LNCaP clone FGC (cell line): ENCODE results near the gene MED23.
A peak's percentile ranks its signal among the peaks of the same experiment; 100 is the strongest.

Source experiments
- DNase-seq: peaks from one replicate; pipeline ENCODE4 v3.0.0-alpha.2; 2011; ENCODE audit warnings: low read depth
- H3K4me3 ChIP-seq: 2 replicates; pipeline ENCODE4 v1.5.1; 2011; ENCODE audit warnings: mild to moderate bottlenecking, low read depth, low read length, control low read depth
- TF ChIP-seq, protein P1 (sequence below): IDR thresholded peaks from 2 replicates; pipeline ENCODE4 v1.5.1; 2012; ENCODE audit warnings: mild to moderate bottlenecking; ENCODE audit not compliant: control insufficient read depth, insufficient read depth; ENCODE audit errors: extremely low read depth

Gene MED23

DNA sequence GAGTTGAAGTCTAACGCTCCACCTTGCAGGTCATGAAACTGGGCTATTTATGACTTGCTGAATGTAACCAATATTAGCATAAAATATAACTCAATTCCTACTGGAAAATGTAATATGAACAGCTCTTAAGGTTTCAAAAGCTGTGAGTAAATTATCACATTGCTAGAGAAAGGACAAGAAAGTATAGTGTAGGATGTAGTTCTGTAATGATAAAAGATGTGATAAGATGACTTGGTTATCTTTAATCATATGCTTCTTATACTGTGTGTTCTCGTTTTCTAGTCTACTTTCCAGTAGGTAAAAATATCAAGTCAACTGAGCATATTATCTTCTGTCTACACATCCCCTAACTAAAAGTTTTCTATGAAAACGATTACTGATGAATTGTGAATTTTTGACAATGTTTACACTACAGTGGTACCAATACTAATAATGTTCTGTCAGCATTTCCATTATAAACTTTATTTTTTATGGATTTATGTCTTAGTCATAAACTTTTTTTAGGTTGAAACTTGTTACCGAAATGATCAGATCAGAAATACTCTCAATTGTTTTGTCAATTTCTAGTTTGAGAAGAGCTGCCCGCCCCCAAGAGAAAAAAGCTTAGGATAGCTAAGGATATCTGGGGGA lies 14.6 kb downstream of the MED23 start:
- no peak for DNase-seq
- TF ChIP-seq, protein P1, sequence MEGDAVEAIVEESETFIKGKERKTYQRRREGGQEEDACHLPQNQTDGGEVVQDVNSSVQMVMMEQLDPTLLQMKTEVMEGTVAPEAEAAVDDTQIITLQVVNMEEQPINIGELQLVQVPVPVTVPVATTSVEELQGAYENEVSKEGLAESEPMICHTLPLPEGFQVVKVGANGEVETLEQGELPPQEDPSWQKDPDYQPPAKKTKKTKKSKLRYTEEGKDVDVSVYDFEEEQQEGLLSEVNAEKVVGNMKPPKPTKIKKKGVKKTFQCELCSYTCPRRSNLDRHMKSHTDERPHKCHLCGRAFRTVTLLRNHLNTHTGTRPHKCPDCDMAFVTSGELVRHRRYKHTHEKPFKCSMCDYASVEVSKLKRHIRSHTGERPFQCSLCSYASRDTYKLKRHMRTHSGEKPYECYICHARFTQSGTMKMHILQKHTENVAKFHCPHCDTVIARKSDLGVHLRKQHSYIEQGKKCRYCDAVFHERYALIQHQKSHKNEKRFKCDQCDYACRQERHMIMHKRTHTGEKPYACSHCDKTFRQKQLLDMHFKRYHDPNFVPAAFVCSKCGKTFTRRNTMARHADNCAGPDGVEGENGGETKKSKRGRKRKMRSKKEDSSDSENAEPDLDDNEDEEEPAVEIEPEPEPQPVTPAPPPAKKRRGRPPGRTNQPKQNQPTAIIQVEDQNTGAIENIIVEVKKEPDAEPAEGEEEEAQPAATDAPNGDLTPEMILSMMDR: no peak
- H3K4me3 ChIP-seq: no peak overlapping the region

DNA sequence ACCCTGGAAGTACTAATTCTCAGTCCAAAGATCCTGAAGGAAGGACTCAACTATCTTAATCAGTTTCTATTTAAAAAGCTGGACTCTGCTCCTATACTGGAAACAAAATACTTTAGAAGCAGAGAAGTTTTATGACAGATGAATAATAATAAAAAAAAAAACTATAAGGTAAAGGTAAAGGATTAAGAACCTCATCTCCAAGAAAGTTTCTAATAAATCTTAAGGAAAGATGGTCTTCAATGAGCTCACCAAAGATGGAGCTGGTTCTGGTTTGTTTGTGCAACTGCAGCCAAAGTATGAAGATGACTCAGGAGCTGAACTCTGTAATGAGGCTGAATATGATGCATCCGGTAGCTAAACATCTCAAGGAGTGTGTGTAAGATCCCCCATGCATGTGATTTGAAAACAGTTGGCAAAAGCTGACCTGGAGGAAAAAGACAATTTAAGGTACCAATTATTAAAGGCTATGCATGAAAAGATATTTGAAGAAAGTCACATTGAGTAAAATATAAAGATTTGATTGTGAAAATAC lies 25.2 kb downstream of the MED23 start:
- no peak for DNase-seq
- H3K4me3 ChIP-seq: no peak overlapping the region
- TF ChIP-seq, protein P1: no peak

DNA sequence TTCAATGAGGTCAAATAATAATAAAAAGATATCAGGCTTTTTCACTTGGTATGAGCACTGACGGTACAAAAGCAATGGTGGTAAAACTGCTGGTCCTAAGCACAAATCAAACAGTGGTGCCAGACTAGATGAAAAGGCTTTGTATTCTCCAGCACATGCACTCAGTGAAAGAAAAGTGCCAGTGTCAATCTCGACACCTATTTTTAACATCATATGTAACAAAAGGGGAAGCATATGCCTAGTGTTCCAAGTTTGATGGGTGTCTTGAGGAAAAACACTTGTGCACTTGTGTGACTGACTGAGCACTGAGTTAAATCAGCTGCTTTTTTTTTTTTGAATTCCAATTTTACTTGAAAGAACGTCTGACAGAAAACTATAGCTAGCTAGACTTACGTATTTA lies 27.3 kb downstream of the MED23 start:
- TF ChIP-seq, protein P1: no peak
- DNase-seq: no peak
- H3K4me3 ChIP-seq: no peak overlapping the region

DNA sequence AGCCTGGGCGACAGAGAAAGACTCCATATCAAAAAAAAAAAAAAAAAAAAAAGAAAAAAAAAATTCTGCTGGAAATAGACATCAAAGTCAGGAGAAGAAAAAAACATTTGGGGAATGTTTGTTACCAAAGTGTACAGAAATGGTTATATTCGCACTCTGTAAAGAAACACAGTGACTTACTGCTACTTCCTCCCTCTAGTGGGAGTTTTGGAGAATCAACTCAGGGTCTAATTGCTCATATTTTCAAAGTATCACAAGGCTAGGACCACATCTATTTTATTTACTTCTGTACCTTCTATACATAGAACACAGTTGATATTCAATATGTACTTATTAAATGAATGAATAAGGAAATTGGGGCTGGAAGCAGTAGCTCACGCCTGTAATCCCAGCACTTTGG lies 30.6 kb downstream of the MED23 start:
- TF ChIP-seq, protein P1: peak; percentile 43
- DNase-seq: no peak
- H3K4me3 ChIP-seq: no peak overlapping the region

DNA sequence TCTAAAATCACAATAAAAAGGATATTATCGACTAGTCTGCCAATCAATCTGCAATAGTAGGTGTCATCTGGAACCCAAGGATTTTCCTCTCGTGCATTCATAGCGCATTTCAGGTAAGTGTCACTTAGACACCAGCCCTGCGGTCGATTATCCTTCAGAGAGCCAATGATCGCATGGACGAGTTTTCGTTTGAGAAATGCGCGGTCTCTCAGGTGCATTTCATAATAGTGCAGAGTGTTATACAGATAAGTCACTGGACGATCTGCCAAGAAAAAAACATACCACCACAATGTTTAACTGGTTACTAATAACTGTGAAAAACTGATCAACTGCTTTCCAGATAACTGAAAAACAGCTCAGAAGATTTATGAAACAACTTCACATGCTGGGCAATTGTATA lies 34.0 kb downstream of the MED23 start:
- no peak for DNase-seq

DNA sequence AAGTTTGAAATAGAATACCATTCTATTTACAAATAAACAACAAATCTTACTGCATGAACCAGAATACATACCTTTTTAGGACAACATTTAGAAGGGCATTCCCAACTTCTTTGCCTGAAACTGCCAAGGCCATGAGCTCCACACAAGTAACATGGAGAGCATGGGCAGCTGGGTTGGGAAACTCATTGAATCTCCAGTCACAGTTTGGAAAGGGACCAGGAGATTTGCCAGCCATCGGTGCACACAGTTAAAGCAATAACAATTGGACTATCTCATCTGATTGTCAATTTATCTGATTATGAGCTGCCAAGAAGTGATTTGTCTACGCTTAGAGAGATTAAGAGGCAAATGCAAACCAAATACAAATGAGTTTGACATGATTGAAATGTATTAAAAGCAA lies 35.1 kb downstream of the MED23 start:
- TF ChIP-seq, protein P1: no peak
- no peak overlapping the region for H3K4me3 ChIP-seq
- no peak for DNase-seq

More for the DNA sequence above, 34.0 kb downstream of the MED23 start:
- TF ChIP-seq, protein P1: no peak
- no peak overlapping the region for H3K4me3 ChIP-seq

DNA sequence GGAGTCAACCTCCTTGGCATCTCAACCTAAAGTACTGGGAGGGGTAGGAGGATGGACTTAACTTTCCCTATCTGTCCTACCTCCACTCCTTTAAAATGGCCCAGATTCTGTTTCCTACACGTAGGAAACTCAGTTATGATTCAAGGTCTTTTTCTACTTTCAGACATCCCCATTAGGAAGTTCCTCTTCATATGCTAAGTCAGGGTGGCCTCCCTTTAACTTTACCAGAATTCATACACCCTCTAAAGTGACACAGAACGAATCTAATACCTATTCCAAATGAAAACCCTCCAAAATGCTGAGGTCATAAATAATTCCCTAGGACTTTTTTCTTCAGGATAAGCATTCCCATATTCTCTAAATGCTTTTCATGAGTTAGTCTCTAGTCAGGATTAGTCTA lies 39.4 kb downstream of the MED23 start:
- TF ChIP-seq, protein P1: no peak
- no peak overlapping the region for H3K4me3 ChIP-seq
- no peak for DNase-seq
